DMS114 treated with DMSO at 0.1 percent for 48 hours (cell line): ENCODE measurements around the gene ALDH9A1.
"Not testable (repeated sequence)": the region's sequence is repeated elsewhere in the genome, so short reads cannot be mapped to it uniquely, and the experiment has no call there.

Experiments
- DNase-seq: peaks from one replicate; lab custom pipeline; 2025; ENCODE audit not compliant: unreplicated experiment; lab: John Stamatoyannopoulos, UW

ALDH9A1 gene

DNA sequence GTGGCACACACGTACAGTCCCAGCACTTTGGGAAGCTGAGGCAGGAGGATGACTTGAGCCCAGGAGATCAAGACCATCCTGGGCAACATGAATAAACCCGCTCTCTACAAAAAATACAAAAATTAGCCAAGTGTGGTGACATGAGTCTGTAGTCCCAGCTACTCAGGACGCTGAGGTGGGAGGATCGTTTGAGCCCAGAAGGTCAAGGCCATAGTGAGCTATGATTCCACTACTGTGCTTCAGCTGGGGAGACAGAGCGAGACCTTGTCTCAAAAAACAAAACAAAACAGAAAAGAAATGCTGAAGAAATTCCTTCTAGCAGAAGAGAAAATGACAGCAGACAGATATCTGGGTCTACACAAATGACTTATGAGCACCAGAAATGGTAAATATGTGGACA is 10.3 kb downstream of the ALDH9A1 start:
- DNase-seq: no peak

DNA sequence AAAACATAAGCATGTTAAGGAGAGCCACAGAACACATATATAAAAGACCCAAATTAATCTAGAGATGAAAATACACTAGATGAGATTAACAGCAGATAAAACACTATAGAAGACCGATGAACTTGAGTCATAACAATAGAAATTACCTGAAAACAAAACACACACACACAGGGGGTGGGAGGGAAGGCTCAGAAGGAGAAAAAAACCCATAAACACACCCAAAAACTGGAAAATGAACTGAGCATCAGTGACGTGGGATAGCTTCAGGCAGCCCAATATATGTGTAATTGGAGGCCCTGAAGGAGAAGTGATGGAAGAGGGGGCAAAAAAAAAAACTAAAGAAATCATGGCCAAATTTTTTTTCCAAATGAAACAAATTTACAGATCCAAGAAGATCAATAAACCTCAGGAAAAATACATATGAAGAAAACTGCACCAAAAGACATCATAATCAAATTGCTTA is 11.4 kb downstream of the ALDH9A1 start:
- no peak for DNase-seq

DNA sequence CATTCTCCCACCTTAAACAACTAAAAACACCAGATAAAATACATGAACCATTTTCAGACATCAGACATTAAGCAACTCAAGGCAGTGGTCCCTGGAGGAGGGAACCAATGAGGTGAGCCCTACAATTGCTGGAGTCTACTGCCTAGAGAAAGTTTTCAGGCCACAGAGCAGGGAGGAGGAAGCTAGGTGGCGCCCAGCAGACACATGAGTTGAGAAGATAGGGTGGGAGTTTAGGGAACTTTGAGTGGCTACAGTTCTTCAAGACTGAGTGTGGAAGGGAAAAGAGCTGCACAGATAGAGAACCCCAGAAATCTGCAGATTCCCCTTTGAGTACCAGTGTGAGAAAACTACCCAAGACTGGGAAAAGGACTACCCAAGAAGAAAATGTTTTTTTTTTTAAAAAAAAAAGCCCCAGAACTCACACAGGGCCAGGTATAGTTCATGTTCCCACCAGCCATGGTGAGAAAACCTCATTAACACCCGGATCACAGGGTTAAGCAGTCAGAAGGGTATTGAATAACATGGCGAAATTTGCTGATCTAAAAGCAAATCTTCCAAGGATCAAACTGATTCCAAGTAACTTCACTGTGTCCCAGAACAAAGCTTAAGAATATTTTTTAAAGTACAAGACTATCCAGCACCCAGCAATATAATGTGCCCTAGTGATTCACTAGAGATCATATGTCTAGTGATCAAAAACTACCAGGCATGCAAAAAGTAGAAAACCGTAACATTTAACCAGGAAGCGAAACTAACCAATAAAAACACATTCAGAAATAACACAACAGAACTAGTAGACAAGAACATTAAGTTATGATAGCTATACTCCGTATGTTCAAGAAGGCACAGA is 12.0 kb downstream of the ALDH9A1 start:
- DNase-seq: no peak

DNA sequence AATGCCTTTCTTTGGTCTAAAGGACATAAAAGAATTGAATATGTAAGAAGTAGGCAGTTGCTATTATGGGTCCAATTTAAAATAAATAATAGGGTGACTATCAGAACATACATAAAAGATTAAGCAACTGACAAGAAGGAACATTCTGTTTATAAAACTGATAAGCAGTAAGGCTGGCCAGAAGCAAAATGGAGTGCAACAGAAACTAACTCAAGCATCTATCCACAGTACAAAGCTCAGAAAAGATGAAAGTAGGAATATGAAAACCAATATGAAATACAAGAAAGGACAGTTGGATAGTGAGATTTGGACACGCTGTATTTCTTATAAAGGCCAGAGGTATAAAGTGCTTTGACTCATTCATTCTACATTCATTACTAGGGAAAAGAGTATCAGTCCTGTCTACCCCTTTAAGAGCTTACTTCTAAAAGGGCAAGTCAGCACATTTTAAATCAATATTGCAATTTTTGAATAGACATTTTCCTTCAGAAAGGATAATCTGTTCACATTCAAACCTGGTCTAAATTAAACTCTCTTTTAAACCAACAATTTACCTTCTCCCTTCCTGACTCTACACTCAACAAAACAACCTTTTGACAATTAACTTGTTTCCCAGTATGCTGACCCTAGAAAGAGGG is 14.4 kb downstream of the ALDH9A1 start:
- no peak for DNase-seq

DNA sequence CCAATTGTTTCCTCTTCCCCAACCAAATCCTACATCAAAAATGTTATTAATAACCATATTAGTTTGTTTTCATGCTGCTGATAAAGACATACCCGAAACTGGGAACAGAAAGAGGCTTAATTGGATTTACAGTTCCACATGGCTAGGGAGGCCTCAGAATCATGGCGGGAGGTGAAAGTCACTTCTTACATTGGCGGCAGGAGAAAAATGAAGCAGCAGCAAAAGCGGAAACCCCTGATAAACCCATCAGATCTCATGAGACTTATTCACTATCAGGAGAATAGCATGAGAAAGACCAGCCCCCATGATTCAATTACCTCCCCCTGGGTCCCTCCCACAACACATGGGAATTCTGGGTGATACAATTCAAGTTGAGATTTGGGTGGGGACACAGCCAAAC is 17.6 kb downstream of the ALDH9A1 start:
- not testable (repeated sequence) for DNase-seq

DNA sequence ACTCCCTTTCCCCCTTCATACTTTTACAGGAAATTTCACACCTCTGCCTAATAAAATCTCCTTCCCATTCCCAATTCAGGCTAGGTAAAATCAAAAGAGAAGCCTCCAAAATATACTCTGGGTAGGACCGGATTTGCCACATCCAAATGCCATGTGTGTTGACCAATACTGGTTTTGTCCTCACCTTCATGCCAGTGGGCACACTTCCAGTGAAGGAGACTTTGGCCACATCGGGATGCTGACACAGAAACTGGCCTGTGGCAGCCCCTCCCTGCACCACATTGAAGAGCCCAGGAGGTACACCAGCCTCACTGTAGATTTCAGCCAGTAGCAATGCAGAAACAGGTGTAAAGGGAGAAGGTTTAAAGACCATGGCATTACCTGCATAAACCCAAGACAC is 18.1 kb downstream of the ALDH9A1 start:
- no peak for DNase-seq

DNA sequence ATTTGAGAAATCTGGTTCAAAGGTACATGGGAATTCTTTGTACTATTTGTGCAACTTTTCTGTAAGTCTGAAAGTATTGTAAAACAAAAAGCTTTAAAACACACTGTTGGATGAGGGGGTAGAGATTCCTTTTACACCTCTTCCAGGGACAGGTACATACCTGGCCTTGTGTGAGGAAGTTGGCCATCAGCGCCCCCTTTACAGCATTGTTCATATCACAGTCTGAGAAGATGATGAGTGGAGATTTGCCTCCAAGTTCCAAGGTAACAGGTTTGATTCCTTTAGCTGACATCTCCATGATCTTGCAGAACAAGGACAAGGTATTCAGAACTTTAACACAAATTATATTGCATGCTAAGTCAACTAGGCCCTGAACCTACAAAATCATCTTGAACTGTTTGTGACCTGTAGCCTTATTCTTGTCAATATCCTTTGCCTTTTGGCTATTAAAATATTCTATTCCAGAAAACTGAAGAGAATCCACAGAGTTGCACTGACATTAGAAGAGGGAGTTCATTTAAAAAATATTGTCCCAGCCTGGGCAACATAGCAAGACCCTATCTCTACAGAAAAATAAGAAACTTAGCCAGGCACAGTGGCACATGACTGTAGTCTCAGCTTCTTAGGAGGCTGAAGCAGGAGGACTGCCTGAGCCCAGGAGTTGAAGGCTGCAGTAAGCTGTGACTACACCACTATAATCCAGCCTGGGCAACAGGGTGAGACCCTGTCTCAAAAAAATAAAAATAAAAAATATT is 18.9 kb downstream of the ALDH9A1 start:
- DNase-seq: no peak

DNA sequence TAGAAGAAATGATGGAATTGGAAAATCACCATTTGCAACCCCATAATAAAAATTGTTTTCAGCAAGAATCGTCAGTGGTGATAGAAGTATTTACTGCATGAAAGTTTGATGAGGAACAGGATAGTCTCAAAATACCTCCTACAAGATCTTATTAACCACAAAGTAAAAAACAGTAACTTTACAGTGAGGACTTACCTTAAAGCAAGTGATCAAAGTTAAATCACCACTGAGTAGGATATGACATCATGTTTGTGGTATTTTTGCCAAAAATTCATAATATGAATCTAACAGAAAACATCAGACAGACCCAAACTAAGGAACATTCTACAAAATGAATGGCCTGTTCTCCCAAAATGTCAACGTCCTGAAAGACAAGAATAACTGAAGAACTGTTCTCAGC is 19.9 kb downstream of the ALDH9A1 start:
- DNase-seq: no peak

DNA sequence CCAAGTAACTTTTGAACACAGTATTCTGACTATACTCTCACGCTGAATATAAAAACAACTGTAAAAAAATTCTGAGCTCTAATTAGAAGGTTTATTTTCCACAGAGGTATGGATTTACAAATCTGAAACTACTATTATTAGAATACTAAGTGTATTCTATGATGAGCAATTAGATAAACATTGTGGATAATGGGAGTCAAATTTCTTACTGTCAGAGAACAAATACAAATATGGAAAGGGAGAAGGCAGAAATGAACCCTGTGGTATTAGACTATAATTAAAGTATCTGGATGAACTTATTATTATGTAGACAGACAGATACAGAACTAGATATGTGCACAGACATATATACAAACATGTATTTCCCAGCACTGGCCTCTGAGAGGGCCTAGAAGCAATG is 22.6 kb downstream of the ALDH9A1 start:
- DNase-seq: no peak

DNA sequence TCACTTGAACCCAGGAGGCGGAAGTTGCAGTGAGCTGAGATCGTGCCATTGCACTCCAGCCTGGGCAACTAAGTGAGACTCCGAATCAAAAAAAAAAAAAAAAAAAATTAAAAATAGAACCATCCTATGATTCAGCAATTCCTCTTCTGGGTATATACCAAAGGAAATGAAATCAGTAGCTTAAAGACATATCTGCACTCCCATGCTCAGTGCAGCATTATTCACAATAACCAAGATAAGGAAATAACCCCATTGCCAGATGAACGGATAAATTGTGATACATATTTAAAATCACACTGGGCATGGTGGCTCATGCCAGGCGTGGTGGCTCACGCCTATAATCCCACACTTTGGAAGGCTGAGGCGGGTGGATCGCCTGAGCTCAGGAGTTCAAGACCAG is 23.8 kb downstream of the ALDH9A1 start:
- no peak for DNase-seq

DNA sequence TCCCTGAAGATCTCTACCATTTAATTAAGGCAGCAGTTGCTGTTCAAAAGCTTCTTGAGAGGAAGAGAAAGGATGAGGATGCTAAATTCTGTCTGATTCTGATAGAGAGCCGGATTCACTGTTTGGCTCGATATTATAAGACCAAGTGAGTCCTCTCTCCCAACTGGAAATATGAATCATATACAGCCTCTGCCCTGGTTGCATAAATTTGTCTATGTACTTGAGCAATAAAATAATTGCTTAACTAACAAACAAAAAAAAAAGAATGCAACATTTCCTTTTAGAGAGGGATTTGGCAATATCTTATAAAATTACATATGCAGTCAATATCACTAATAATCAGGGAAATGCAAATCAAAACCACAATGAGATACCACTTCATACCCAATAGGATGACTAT is 26.8 kb downstream of the ALDH9A1 start:
- no peak for DNase-seq

DNA sequence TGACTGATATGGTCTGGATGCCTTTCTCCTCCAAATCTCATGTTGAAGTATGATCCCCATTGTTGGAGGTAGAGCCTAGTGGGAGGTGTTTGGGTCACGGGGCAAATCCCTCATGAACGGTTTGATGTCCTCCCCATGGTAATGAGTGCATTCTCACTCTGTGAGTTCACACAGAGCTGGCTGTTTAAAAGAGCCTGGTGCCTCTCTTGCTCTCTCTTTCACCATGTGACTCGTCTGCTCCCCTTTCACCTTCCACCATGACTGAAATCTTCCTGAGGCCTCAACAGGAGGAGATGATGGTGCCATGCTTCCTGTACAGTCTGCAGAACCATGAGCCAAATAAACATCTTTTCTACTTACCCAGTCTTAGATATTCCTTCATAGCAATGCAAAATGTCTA is 30.2 kb downstream of the ALDH9A1 start:
- no peak for DNase-seq

DNA sequence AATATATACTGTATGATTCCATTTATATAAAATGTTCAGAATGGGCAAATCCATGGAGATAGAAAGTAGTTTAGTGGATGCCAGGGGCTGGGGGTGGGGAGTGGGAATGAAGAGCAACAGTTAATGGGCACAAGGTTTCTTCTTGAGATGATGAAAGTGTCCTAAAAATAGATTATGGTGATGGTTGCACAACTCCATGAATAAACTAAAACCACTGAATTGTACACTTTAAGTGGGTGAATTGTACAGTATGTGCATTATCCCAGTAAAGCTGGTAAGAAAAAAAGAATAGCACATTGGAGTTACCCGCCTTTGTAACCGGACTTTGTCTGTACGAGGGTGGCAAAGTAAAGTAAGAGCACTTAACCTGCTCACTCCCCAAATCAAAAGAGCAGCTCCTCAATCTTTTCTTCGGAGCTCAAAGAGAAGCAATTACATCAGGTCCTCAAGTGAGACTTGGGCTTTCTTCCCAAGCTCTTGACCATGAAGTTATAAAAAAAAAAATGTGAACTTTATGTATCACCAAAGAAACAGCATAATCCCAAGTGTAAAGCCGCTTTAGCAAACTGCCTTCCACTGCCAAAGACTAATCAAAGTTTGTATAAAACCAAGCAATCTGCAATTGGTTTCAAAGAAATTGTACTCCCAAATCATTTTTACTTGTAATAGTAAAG is 32.1 kb downstream of the ALDH9A1 start:
- DNase-seq: no peak

DNA sequence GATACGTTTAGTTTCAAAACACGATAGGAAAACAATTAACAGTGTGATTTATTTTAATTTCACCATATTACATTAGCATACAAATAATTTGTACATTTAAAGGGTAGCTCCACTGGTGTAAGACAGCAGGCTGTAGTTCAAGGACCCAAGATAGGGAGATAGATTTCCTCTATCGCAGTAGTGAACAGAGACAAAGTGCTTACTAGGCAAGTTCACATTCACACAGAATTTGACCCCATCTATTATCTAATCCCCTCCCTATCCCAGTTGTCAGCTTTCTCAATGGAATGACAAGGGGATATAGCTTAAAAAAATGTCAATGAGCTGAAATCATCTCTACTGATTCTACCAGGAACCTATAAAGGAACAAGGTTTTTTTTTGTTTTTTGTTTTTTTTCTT is 36.2 kb downstream of the ALDH9A1 start:
- DNase-seq: no peak

DNA sequence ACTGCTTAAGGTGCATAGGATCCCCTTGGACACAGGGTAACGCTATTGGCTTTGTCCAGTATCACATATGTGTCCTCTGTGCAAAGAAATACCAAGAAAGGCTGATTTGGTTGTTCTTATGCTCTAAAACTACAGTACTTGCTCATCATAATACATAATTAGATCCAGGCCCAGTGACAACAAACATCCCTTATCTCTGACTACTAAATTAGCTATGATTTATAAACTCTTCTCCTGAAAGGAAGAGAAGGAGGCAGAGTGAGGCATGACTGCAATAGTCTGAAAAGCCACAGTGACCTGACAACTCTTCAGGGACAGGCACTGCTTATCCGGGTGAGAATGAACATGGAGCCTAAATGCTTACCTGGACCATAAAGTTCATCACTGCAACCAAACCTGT is 36.7 kb downstream of the ALDH9A1 start:
- DNase-seq: no peak

DNA sequence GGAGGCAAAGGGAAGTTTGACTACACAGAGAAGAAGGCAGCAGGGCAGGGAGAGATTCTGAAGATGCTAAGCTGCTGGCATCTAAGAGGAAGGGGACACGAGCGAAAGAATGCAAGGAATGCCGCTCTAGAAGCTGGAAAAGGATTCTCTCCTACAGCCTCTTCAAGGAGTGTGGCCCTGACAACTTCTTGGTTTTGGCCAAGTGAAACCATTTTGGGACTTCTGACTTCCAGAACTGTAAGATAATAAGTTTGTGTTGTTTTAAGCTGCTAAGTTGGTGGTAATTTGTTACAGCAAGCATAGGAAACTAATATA is 38.8 kb downstream of the ALDH9A1 start:
- DNase-seq: no peak

DNA sequence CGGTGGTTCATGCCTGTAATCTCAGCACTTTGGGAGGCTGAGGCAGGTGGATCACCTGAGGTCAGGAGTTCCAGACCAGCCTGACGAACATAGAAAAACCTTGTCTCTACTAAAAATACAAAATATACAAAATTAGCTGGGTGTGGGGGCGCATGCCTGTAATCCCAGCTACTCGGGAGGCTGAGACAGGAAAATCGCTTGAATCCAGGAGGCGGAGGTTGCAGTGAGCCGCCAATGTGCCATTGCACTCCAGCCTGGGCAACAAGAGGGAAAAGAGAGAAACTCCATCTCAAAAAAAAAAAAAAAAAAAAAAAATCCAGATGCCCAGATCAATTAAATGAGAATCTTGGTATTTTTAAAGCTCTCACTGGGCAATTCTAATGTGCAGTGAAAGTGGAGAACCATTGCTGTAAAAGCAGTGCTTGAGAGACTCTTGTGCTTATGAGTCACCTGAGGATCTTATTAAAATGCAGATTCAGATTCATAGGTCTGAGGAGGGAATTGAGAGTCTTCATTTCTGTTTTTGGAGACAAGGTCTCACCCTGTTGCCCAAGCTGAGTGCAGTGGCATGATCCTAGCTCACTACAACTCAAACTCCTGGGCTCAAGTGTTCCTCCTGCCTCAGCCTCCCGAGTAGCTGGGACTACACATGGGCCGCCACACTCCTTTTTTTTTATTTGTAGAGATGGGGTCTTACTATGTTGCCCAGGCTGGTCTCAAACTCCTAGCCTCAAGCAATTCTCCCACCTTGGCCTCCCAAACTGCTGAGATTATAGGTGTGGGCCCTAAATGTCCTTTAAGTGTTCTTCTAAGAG is 39.4 kb downstream of the ALDH9A1 start:
- DNase-seq: not testable (repeated sequence)

DNA sequence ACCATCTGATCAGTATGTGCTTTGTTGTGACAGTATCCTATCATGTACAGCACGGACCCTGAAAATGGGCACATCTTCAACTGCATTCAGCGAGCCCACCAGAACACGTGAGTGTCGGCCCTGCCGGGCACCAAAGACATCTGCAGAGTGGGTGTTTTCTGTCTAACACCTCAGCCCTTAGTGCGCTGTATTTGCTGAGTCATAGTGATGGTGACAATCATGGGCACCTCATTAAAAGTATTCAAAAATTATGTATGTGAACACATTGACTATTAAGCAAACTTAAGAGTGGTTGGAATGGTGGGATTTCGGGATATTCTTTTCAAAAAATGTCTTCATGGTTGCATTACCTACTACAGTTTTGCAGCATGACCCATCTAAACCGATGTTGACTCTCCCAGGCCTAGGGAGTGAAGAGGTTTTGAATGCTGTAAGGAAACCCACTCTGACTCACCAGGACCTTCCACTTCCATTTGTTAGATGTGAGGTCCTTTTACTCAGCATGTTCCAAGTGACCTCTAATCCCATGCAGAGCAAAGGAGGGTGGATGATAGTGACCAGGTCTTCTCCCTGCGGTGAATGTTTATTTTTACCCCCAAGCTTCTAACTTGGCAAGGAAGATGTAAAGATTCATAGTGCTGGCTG is 47.3 kb downstream of the ALDH9A1 start:
- no peak for DNase-seq

DNA sequence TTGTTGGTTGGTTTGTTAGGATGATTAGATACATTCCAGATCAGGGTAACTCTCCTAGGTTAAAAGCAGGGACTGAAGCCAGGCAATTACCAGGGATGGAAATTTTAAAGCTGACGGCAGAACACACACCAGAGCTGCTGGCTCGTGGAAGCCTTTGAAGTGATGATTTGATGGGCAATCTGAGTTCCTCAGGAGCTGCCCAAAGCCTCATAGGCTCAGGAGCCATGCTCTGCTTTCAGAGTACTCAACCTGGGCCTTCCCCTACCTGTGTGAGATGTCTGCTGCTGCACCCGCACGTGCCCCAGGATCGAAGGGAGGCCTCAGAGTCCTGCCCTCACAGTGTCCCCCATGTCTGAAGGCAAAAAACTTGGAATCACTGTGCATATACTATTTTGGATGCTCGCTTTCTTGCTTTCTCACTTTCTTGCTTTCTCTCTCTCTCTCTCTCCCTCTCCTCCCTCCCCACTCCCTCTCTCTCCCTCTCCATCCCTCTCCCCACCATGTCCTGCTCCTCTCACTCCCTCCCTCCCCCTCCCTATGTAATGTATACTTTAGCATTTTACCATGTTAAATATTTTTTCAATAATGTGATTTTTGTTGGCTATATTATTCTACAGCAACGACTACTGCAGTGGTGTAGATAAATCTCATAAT is 49.3 kb downstream of the ALDH9A1 start:
- no peak for DNase-seq

DNA sequence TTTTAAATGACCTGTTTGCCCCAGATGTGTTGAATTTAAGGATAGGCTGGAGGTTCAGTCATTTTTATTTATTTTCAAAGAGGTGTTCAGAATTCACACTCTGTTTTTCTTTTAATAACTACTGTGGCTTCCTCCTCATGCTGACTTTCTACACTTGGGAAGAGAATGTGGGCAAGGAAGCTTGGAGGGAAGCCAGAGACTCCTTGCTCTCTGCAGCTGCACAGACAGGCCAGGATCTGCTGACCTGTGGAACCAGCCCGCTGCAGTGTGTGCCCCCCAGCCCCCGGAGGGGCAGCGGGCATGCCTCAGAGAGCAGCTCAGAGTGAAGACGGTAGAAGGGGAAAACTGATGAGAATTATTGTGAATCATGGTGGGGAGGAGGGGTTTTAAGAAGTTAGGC is 50.4 kb downstream of the ALDH9A1 start:
- no peak for DNase-seq
